Transverse colon (tissue), 4 donors: Measurements from ENCODE around the gene MGME1. TPM values are rescaled to one million over a fixed set of nuclear protein-coding genes. Genes with fewer than 3 reads are reported as not detected.

Experiments used
- DNase-seq: peaks from one replicate; pipeline ENCODE4 v3.0.0-alpha.2; 2019
- H3K27ac ChIP-seq, 4 donors: fragments of 200-600 bp; sonication (generic); 2 replicates each; pipeline ENCODE4 v1.5.1; 2016 to 2018; ENCODE audit warnings: inconsistent platforms in 4 of 4
- H3K27me3 ChIP-seq: fragments of 200-600 bp; sonication (generic); 2 replicates; pipeline ENCODE4 v1.5.1; 2017; ENCODE audit warnings: inconsistent platforms
- H3K36me3 ChIP-seq, 4 donors: fragments of 200-600 bp; sonication (generic); 2 replicates each; pipeline ENCODE4 v1.5.1; 2017 to 2019; ENCODE audit warnings: inconsistent platforms in 4 of 4
- H3K4me1 ChIP-seq, 4 donors: fragments of 200-600 bp; sonication (generic); 2 replicates each; pipeline ENCODE4 v1.5.1; 2017 to 2020; ENCODE audit warnings: inconsistent platforms in 4 of 4
- H3K4me3 ChIP-seq, 4 donors: fragments of 200-600 bp; sonication (generic); 1 replicate in 1 of 4; 2 replicates in 3 of 4; pipeline versions ENCODE4 v1.5.1 to v1.6.1; 2017 to 2019; ENCODE audit warnings: inconsistent platforms in 4 of 4
- H3K9me3 ChIP-seq, 2 donors: fragments of 200-600 bp; sonication (generic); 2 replicates each; pipeline ENCODE4 v1.5.1; 2017 to 2019; ENCODE audit warnings: inconsistent platforms in 2 of 2
- CTCF ChIP-seq, 5 experiments: fragments of 200-600 bp in 3 of 5; fragments of 450-650 bp in 2 of 5; sonication (generic) in 3 of 5; IDR thresholded peaks; 1 replicate in 2 of 5; 2 replicates in 3 of 5; pipeline ENCODE4 v1.5.1; 2016 to 2017; ENCODE audit warnings: antibody characterized with exemption in 5 of 5, inconsistent platforms in 3 of 5, mild to moderate bottlenecking in 2 of 5, moderate library complexity in 1 of 5
- EP300 ChIP-seq: sonication (generic); formaldehyde crosslinking; IDR thresholded peaks from one replicate; pipeline ENCODE4 v1.6.1; 2017; ENCODE audit warnings: antibody characterized with exemption, low read depth
- POLR2A ChIP-seq: fragments of 450-650 bp; IDR thresholded peaks from one replicate; pipeline ENCODE4 v1.6.1; 2016; ENCODE audit warnings: antibody characterized with exemption, mild to moderate bottlenecking, moderate library complexity
- POLR2AphosphoS5 ChIP-seq, 3 donors: sonication (generic); formaldehyde crosslinking; IDR thresholded peaks; one replicate each; pipeline ENCODE4 v1.6.1; 2016; ENCODE audit warnings: antibody characterized with exemption in 3 of 3
- WGBS, 2 donors: methylation state at CpG; one replicate each; pipeline ENCODE4 v1.1.5; 2018; ENCODE audit warnings: low coverage in 1 of 2; 5-methylcytosine and 5-hydroxymethylcytosine counted together
- in situ Hi-C, 4 donors: fragments of 200-750 bp; cut with MboI; loops; one replicate each; pipeline versions ENCODE4 v1.15.0 to v1.15.1; 2017; ENCODE audit warnings: low sequenced_read_pairs in 3 of 4, low pct_ligation_motif_present in 1 of 4, low pct_unique_long_range_greater_than_20kb in 1 of 4
- intact Hi-C: fragments of 100-400 bp; cut with DNase I; formaldehyde crosslinking; loops from one replicate; pipeline ENCODE4 v1.15.1; 2023; ENCODE audit warnings: low total_unique reads
- total RNA-seq, 4 donors: library from RNA; depleted of rRNA; stranded (reverse); fragments of >200 nt; gene quantifications; one replicate each; pipeline ENCODE4 v1.1.0, GENCODE V29; 2016

Gene MGME1
- total RNA-seq, 4 donors from 2014 or later, result 4.1 to 18.8 (median 14.3) TPM

- in situ Hi-C loops (loop anchor here in 1 of 4 donors (25.0 kb wide), 2 partner anchors 269 to 419 kb away; no protein-coding TSS in a partner anchor), intact Hi-C loops (no loop called here)
Measured at GRCh38 chr20:17931513-17931912, 37.3 kb upstream of the MGME1 start.

GRCh38 chr20:17932396-17932795, 36.4 kb upstream of the MGME1 start:
- Histone ChIP-seq H3K27me3 (no peaks in the 10 kb centered on the region), H3K36me3 (no peaks in the 10 kb centered on the region), H3K9me3 (no peaks in the 10 kb centered on the region), H3K27ac (no peak overlapping the region), H3K4me1 (peaks cover 19 to 44% (median 35%) of the 10 kb centered on the region in 4 donors), H3K4me3 (no peak overlapping the region)
- intact Hi-C loops, result no loop called here
- DNase-seq, result no peak
- WGBS, 2 donors, result 90 to 95% methylated on average over 2 to 5 of the region's 5 CpGs
- TF ChIP-seq EP300, result no peak
- TF ChIP-seq CTCF (IDR thresholded peaks at IDR 0.05), result no peak
- TF ChIP-seq POLR2AphosphoS5 (IDR thresholded peaks at IDR 0.05), result no peak
- TF ChIP-seq POLR2A, result no peak
- in situ Hi-C loops, result loop anchor here in 1 of 4 donors (25.0 kb wide), 2 partner anchors 270 to 420 kb away; no protein-coding TSS in a partner anchor

More at GRCh38 chr20:17931513-17931912, 37.3 kb upstream of the MGME1 start:
- Histone ChIP-seq H3K27ac (no peak overlapping the region), H3K27me3 (no peaks in the 10 kb centered on the region), H3K4me1 (peaks cover 11 to 44% (median 32%) of the 10 kb centered on the region in 4 donors), H3K36me3 (no peaks in the 10 kb centered on the region), H3K9me3 (no peaks in the 10 kb centered on the region), H3K4me3 (no peak overlapping the region)
- no peak for DNase-seq
- 100% methylated on average over 1 of the region's 1 CpG; no CpG with 5 or more reads in 1 of the 2 donors for WGBS, 2 donors
- TF ChIP-seq EP300, result no peak
- no peak for TF ChIP-seq POLR2AphosphoS5 (IDR thresholded peaks at IDR 0.05)
- no peak for TF ChIP-seq POLR2A
- TF ChIP-seq CTCF (IDR thresholded peaks at IDR 0.05), result no peak

GRCh38 chr20:17933121-17933520, 35.7 kb upstream of the MGME1 start:
- intact Hi-C loops, result no loop called here
- no peaks in the 10 kb centered on the region for H3K9me3 ChIP-seq
- H3K27ac ChIP-seq, result no peak overlapping the region
- peaks cover 21 to 44% (median 31%) of the 10 kb centered on the region in 4 donors for H3K4me1 ChIP-seq
- H3K36me3 ChIP-seq, result no peaks in the 10 kb centered on the region
- no peaks in the 10 kb centered on the region for H3K27me3 ChIP-seq
- H3K4me3 ChIP-seq, result no peak overlapping the region
- WGBS, 2 donors, result 57% methylated on average over 1 of the region's 1 CpG; no CpG with 5 or more reads in 1 of the 2 donors
- no peak for DNase-seq
- in situ Hi-C loops, result loop anchor here in 1 of 4 donors (25.0 kb wide), 2 partner anchors 271 to 421 kb away; no protein-coding TSS in a partner anchor
- no peak for TF ChIP-seq CTCF (IDR thresholded peaks at IDR 0.05)
- no peak for TF ChIP-seq POLR2AphosphoS5 (IDR thresholded peaks at IDR 0.05)

- 95% methylated on average over 5 of the region's 5 CpGs; no CpG with 5 or more reads in 1 of the 2 donors for WGBS, 2 donors
- no peak for TF ChIP-seq POLR2A
- TF ChIP-seq CTCF (IDR thresholded peaks at IDR 0.05), result no peak
- TF ChIP-seq EP300, result no peak
- TF ChIP-seq POLR2AphosphoS5 (IDR thresholded peaks at IDR 0.05), result no peak
- Histone ChIP-seq H3K4me1 (peaks cover 18 to 44% (median 29%) of the 10 kb centered on the region in 4 donors), H3K27me3 (no peaks in the 10 kb centered on the region), H3K36me3 (no peaks in the 10 kb centered on the region), H3K27ac (no peak overlapping the region), H3K4me3 (no peak overlapping the region), H3K9me3 (no peaks in the 10 kb centered on the region)
- in situ Hi-C loops, result loop anchor here in 1 of 4 donors (25.0 kb wide), 2 partner anchors 271 to 421 kb away; no protein-coding TSS in a partner anchor
- intact Hi-C loops, result no loop called here
- no peak for DNase-seq
Measured at GRCh38 chr20:17933711-17934110, 35.1 kb upstream of the MGME1 start.
